ENCODE measurements around the gene RFTN1. TPM values are rescaled to one million over a fixed set of nuclear protein-coding genes. Genes with fewer than 3 reads are reported as not detected.

Gene RFTN1
- polyA plus RNA-seq, 2 of the 4 experiments (the other 2 are of a cell fraction) = 1.8 to 3.7 TPM

DNA sequence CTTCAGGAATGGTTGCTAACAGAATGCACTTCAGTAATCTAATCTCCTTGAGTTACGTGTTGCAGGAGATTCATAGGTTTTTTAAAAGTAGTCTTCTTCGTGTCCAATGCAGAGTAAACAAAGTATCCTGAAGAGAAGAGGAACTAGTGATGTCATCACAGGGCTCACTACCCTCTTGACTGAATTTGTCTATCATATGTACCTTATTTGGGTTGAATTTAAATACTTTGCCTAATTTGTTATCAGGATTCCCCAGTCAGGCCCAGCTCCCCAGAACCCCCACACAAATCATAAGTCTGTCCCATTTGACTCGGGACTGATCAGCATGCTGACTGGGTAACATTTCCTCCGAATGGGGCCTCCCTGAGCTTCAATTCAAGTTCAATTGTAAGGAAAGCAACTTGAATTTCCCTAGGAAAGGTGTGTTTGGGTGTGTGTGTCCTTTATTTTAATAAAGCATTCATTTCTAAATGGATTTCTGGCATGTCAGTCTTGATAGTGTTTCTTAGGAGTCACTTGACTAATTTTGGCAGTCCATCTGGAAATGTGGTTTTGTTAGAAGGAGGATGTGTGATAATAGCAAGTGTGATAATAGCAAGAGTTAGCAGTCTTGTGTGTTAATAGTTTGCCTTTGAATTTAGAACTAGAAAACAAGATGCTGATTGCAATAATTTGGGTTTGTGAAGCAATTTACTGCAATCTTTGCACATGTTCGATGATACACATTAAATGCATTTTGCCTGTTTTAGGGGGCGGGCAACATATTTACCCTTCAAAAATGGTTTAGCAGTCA is 226.6 kb downstream of the RFTN1 start:
- H3K4me3 ChIP-seq = no peak overlapping the region
- no peak for DNase-seq (ENCODE audit: low read depth in 1 of 2, low spot score in 1 of 2)
- FAIRE-seq = no peak
- H3K9me3 ChIP-seq = no peaks in the 10 kb centered on the region
- TF ChIP-seq, protein P1, sequence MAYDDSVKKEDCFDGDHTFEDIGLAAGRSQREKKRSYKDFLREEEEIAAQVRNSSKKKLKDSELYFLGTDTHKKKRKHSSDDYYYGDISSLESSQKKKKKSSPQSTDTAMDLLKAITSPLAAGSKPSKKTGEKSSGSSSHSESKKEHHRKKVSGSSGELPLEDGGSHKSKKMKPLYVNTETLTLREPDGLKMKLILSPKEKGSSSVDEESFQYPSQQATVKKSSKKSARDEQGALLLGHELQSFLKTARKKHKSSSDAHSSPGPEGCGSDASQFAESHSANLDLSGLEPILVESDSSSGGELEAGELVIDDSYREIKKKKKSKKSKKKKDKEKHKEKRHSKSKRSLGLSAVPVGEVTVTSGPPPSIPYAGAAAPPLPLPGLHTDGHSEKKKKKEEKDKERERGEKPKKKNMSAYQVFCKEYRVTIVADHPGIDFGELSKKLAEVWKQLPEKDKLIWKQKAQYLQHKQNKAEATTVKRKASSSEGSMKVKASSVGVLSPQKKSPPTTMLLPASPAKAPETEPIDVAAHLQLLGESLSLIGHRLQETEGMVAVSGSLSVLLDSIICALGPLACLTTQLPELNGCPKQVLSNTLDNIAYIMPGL (CRISPR knock-in tag; IDR thresholded peaks at IDR 0.05; ENCODE audit: borderline replicate concordance) = no peak
- TF ChIP-seq PHF8 (IDR thresholded peaks at IDR 0.05; ENCODE audit: borderline replicate concordance, low read depth) = no peak
- no peak for TF ChIP-seq ZSCAN20 (CRISPR knock-in tag; IDR thresholded peaks at IDR 0.05)
- TF ChIP-seq, protein P2, sequence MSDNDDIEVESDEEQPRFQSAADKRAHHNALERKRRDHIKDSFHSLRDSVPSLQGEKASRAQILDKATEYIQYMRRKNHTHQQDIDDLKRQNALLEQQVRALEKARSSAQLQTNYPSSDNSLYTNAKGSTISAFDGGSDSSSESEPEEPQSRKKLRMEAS (IDR thresholded peaks at IDR 0.05) = no peak
- no peak for TF ChIP-seq HOXB5 (CRISPR knock-in tag; IDR thresholded peaks at IDR 0.05)
- TF ChIP-seq POLR2AphosphoS2 (conservative IDR thresholded peaks at IDR 0.05; ENCODE audit: low read length) = no peak
- no peak for TF ChIP-seq RNF2 (IDR thresholded peaks at IDR 0.05; ENCODE audit: borderline replicate concordance, low read depth)
- ChIA-PET POLR2A (no interaction called here), CTCF (interaction anchor here (0.7 to 2.4 kb wide), 6 partner anchors 19 to 264 kb away, joined by 3 to 16 read pairs (median 4); partner anchors contain the start of genes DPH3 and OXNAD1)
- H3K4me1 ChIP-seq = no peaks in the 10 kb centered on the region
- no peak overlapping the region for H3K27ac ChIP-seq
- no peak overlapping the region for H3K4me2 ChIP-seq
- WGBS (ENCODE audit: missing lambda C conversion rate) = 79% methylated on average over 6 of the region's 6 CpGs
- ATAC-seq = no peak

DNA sequence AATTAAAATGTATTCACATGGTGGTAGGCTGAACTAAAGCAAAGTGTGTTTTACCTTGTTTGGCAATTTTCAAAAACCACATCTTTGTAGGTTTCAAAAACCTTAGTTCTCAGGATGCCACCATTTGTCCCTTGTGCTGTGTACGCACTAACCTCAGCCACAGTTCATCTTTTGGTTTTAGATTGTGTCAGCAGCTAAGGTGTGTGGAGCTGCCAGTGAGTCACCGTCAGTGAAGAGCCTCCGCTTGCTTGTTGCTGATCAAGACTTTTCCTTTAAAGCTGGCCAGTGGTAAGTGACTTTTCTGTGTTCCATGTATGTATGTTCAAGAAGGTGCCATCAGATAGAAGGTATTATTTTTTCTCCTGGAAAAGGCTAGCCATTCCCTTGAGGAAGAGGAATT is 227.3 kb downstream of the RFTN1 start:
- TF ChIP-seq FOSL2 (IDR thresholded peaks at IDR 0.05) = no peak
- TF ChIP-seq FOSL2 (CRISPR knock-in tag; IDR thresholded peaks at IDR 0.05) = no peak
- no peak for TF ChIP-seq ZSCAN20 (CRISPR knock-in tag; IDR thresholded peaks at IDR 0.05)
- TF ChIP-seq HOXB5 (CRISPR knock-in tag; IDR thresholded peaks at IDR 0.05) = no peak
- TF ChIP-seq ESRRA (IDR thresholded peaks at IDR 0.05; ENCODE audit: borderline replicate concordance, low read length) = no peak
- TF ChIP-seq, protein P3, sequence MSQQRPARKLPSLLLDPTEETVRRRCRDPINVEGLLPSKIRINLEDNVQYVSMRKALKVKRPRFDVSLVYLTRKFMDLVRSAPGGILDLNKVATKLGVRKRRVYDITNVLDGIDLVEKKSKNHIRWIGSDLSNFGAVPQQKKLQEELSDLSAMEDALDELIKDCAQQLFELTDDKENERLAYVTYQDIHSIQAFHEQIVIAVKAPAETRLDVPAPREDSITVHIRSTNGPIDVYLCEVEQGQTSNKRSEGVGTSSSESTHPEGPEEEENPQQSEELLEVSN (IDR thresholded peaks at IDR 0.05; ENCODE audit: borderline replicate concordance, low read depth) = no peak
- ChIA-PET CTCF (interaction anchor here (0.7 to 2.4 kb wide), 6 partner anchors 18 to 265 kb away, joined by 3 to 16 read pairs (median 4); partner anchors contain the start of genes DPH3 and OXNAD1), POLR2A (no interaction called here)
- WGBS (ENCODE audit: missing lambda C conversion rate) = 92% methylated on average over 3 of the region's 3 CpGs
- no peak overlapping the region for H3K4me2 ChIP-seq
- no peak for FAIRE-seq
- H3K9me3 ChIP-seq = no peaks in the 10 kb centered on the region
- no peak for ATAC-seq
- H3K4me3 ChIP-seq = no peak overlapping the region
- DNase-seq (ENCODE audit: low read depth in 1 of 2, low spot score in 1 of 2) = no peak
- no peaks in the 10 kb centered on the region for H3K4me1 ChIP-seq
- no peak overlapping the region for H3K27ac ChIP-seq

DNA sequence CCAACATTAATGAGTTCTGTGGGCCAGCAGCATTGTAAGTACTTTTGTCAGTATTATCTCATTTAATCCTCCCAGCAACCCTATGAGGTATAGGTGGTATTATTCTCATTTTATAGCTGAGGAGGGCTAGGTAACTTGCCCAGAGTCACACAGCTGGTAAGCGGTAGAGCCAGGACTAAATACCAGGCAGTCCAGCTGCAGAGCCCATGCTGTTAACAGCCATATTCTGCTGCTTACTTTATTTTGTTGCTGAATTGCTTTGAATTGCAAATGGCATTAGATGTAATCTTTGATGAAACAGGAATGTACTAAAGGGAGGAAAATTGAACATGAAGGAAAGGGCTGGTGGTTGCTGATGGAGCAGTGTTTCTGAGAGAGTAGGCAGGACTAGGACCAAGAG is 228.9 kb downstream of the RFTN1 start:
- Histone ChIP-seq H3K27ac (no peak overlapping the region), H3K4me1 (no peaks in the 10 kb centered on the region), H3K4me2 (no peak overlapping the region), H3K4me3 (no peak overlapping the region), H3K9me3 (no peaks in the 10 kb centered on the region)
- TF ChIP-seq, protein P4, sequence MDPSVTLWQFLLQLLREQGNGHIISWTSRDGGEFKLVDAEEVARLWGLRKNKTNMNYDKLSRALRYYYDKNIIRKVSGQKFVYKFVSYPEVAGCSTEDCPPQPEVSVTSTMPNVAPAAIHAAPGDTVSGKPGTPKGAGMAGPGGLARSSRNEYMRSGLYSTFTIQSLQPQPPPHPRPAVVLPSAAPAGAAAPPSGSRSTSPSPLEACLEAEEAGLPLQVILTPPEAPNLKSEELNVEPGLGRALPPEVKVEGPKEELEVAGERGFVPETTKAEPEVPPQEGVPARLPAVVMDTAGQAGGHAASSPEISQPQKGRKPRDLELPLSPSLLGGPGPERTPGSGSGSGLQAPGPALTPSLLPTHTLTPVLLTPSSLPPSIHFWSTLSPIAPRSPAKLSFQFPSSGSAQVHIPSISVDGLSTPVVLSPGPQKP (IDR thresholded peaks at IDR 0.05; ENCODE audit: low read depth, low read length) = no peak
- TF ChIP-seq ZFP36 (IDR thresholded peaks at IDR 0.05; ENCODE audit: borderline replicate concordance, partially characterized antibody) = no peak
- no peak for TF ChIP-seq MAZ (IDR thresholded peaks at IDR 0.05; ENCODE audit: borderline replicate concordance, low read depth, low read length)
- no peak for TF ChIP-seq FOSL2 (IDR thresholded peaks at IDR 0.05)
- TF ChIP-seq FOSL2 (CRISPR knock-in tag; IDR thresholded peaks at IDR 0.05) = no peak
- TF ChIP-seq NFE2L2 (conservative IDR thresholded peaks at IDR 0.05; ENCODE audit: low read length) = no peak
- TF ChIP-seq, protein P2 (IDR thresholded peaks at IDR 0.05) = no peak
- TF ChIP-seq HOXB13 (CRISPR knock-in tag; IDR thresholded peaks at IDR 0.05; ENCODE audit: low read depth) = no peak
- TF ChIP-seq JUN (IDR thresholded peaks at IDR 0.05) = no peak
- no peak for TF ChIP-seq MAFK (IDR thresholded peaks at IDR 0.05; ENCODE audit: partially characterized antibody)
- TF ChIP-seq HEYL (CRISPR knock-in tag; IDR thresholded peaks at IDR 0.05) = no peak
- TF ChIP-seq ESRRA (IDR thresholded peaks at IDR 0.05; ENCODE audit: borderline replicate concordance, low read length) = no peak
- TF ChIP-seq, protein P5, sequence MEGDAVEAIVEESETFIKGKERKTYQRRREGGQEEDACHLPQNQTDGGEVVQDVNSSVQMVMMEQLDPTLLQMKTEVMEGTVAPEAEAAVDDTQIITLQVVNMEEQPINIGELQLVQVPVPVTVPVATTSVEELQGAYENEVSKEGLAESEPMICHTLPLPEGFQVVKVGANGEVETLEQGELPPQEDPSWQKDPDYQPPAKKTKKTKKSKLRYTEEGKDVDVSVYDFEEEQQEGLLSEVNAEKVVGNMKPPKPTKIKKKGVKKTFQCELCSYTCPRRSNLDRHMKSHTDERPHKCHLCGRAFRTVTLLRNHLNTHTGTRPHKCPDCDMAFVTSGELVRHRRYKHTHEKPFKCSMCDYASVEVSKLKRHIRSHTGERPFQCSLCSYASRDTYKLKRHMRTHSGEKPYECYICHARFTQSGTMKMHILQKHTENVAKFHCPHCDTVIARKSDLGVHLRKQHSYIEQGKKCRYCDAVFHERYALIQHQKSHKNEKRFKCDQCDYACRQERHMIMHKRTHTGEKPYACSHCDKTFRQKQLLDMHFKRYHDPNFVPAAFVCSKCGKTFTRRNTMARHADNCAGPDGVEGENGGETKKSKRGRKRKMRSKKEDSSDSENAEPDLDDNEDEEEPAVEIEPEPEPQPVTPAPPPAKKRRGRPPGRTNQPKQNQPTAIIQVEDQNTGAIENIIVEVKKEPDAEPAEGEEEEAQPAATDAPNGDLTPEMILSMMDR (IDR thresholded peaks at IDR 0.05) = no peak
- TF ChIP-seq TP53 (CRISPR knock-in tag; IDR thresholded peaks at IDR 0.05) = no peak
- WGBS (ENCODE audit: missing lambda C conversion rate) = 95% methylated on average over 1 of the region's 1 CpG
- ChIA-PET CTCF (interaction anchor here (0.9 to 2.2 kb wide), 2 partner anchors 16 to 232 kb away, joined by 3 to 4 read pairs; no protein-coding TSS in a partner anchor), POLR2A (no interaction called here)
- ATAC-seq (no peak), DNase-seq (ENCODE audit: low read depth in 1 of 2, low spot score in 1 of 2) (no peak), FAIRE-seq (no peak)
